Measurements from ENCODE around the gene SCNN1A. TPM values are rescaled to one million over a fixed set of nuclear protein-coding genes. Genes with fewer than 3 reads are reported as not detected.

The SCNN1A gene
- total RNA-seq, 2 experiments from 2014 or later: 1.1 to 2.0 TPM

GRCh38 chr12:6374028-6374785 lies 1.2 kb downstream of the SCNN1A start:
- H3K27me3 Mint-ChIP-seq: no peaks in the 10 kb centered on the region
- Histone ChIP-seq H3K4me1 (ENCODE audit: insufficient read depth, low read length) (peaks cover 52% of the 10 kb centered on the region), H3K4me3 (ENCODE audit: low read length) (no peak overlapping the region), H3K36me3 (ENCODE audit: insufficient read depth, low read length) (no peaks in the 10 kb centered on the region), H3K9me3 (ENCODE audit: control insufficient read depth in 1 of 2, insufficient read depth in 1 of 2, low read length in 2 of 2) (no peaks in the 10 kb centered on the region), H3K27ac (ENCODE audit: low read depth in 1 of 2, low read length in 2 of 2) (no peak overlapping the region), H3K27me3 (ENCODE audit: control insufficient read depth in 1 of 2, insufficient read depth in 2 of 2, low read length in 2 of 2) (no peaks in the 10 kb centered on the region)
- no peak for TF ChIP-seq CTCF (IDR thresholded peaks at IDR 0.05)
- H3K4me3 Mint-ChIP-seq: no peak overlapping the region
- ATAC-seq (ENCODE audit: poor library complexity) (no peak), DNase-seq (no peak)
- H3K4me1 Mint-ChIP-seq (ENCODE audit: low read depth): peaks cover 35% of the 10 kb centered on the region
- H3K36me3 Mint-ChIP-seq (ENCODE audit: low read depth): no peaks in the 10 kb centered on the region
- POLR2A ChIA-PET: interaction anchor here (0.8 kb wide), 1 partner anchor 37 kb away, joined by 3 read pairs; no protein-coding TSS in a partner anchor
- CTCF ChIA-PET: interaction anchor here (0.5 kb wide), 1 partner anchor 15 kb away, joined by 5 read pairs; no protein-coding TSS in a partner anchor
- H3K27ac Mint-ChIP-seq: no peak overlapping the region
- H3K9me3 Mint-ChIP-seq: no peaks in the 10 kb centered on the region
- intact Hi-C loops (cut with DNase I, micrococcal nuclease): no loop called here

DNA sequence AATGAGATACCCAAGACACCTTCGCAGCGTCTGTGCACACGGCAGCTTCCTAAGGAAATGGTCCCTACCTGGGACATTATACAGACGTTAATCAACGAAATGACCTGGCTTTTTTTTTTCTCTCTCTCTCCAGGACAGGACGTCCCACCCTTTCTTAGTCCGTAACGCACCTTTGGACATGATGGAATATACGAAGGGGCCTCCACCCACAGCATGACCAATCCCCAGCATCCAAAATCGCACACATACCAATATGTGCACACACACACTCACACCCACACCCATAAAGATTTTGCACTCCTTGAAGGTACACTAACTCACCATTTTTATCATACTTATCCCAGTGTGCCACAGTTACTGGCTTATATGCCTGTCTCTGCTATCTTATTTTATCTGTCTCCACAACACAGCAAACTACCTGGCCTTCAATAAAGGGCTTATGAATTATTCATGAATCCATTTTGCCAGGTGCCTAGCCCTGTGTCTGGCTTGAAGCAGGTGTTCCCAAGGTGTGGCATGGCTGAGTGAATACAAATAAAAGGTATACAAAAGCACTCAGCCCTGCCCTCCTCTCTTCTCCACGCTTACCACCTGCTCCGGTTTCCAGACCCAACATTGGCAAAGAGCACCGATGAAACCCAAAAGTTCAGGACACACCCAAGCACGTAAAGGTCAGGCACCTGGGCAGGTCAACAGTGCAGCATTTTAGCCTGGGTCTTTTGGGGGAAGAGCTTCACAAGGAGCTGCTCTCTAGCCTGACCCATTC lies 2.2 kb downstream of the SCNN1A start:
- H3K27ac Mint-ChIP-seq: peak overlapping the region; percentile 29
- H3K4me1 Mint-ChIP-seq (ENCODE audit: low read depth): peaks cover 35% of the 10 kb centered on the region
- no peak overlapping the region for H3K4me3 Mint-ChIP-seq
- Histone ChIP-seq H3K27me3 (ENCODE audit: control insufficient read depth in 1 of 2, insufficient read depth in 2 of 2, low read length in 2 of 2) (no peaks in the 10 kb centered on the region), H3K36me3 (ENCODE audit: insufficient read depth, low read length) (no peaks in the 10 kb centered on the region), H3K4me3 (ENCODE audit: low read length) (no peak overlapping the region), H3K27ac (ENCODE audit: low read depth in 1 of 2, low read length in 2 of 2) (no peak overlapping the region), H3K4me1 (ENCODE audit: insufficient read depth, low read length) (peaks cover 55% of the 10 kb centered on the region), H3K9me3 (ENCODE audit: control insufficient read depth in 1 of 2, insufficient read depth in 1 of 2, low read length in 2 of 2) (no peaks in the 10 kb centered on the region)
- no peaks in the 10 kb centered on the region for H3K27me3 Mint-ChIP-seq
- DNase-seq (no peak), ATAC-seq (ENCODE audit: poor library complexity) (no peak)
- ChIA-PET CTCF (no interaction called here), POLR2A (interaction anchor here (1.4 kb wide), 1 partner anchor 9 kb away, joined by 3 read pairs; no protein-coding TSS in a partner anchor)
- intact Hi-C loops (cut with DNase I, micrococcal nuclease): no loop called here
- no peaks in the 10 kb centered on the region for H3K9me3 Mint-ChIP-seq
- no peak for TF ChIP-seq CTCF (IDR thresholded peaks at IDR 0.05)
- H3K36me3 Mint-ChIP-seq (ENCODE audit: low read depth): no peaks in the 10 kb centered on the region

DNA sequence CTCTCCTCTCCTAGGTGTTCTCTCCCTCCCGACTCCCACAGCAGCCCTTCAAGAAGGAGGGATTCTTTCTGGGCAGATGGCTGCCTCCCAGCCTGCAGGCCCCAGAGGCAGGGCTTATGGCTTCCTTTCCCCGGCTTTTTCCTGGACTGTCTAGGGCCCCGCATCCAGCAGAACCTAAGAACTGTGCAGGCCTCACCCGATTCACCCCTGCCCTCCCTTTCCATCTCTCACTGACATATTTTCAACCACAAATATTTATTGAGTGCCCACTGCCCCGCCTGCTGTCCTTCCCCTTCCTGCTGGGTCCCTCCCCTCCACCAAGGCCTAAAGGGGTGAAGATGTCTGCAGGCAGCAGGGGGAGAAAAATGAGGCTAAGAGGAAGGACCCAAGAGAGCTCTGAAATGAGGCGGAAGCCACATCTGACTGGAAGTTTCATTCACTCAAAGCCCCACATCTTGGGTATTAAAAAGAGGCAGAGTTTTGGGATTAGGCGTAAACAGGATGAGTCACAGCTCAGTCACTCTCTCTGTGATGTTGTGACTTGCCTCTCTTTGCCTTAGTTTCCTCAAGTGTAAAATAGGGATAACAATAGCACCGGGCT lies 2.9 kb downstream of the SCNN1A start:
- Histone ChIP-seq H3K9me3 (ENCODE audit: control insufficient read depth in 1 of 2, insufficient read depth in 1 of 2, low read length in 2 of 2) (no peaks in the 10 kb centered on the region), H3K36me3 (ENCODE audit: insufficient read depth, low read length) (no peaks in the 10 kb centered on the region), H3K27me3 (ENCODE audit: control insufficient read depth in 1 of 2, insufficient read depth in 2 of 2, low read length in 2 of 2) (no peaks in the 10 kb centered on the region), H3K4me3 (ENCODE audit: low read length) (no peak overlapping the region), H3K27ac (ENCODE audit: low read depth in 1 of 2, low read length in 2 of 2) (no peak overlapping the region), H3K4me1 (ENCODE audit: insufficient read depth, low read length) (peaks cover 57% of the 10 kb centered on the region)
- no peak for TF ChIP-seq CTCF (IDR thresholded peaks at IDR 0.05)
- Mint-ChIP-seq H3K36me3 (ENCODE audit: low read depth) (no peaks in the 10 kb centered on the region), H3K4me3 (no peak overlapping the region), H3K9me3 (no peaks in the 10 kb centered on the region), H3K27ac (peak overlapping the region; percentile 29), H3K27me3 (no peaks in the 10 kb centered on the region), H3K4me1 (ENCODE audit: low read depth) (peaks cover 37% of the 10 kb centered on the region)
- intact Hi-C loops (cut with DNase I, micrococcal nuclease): no loop called here
- ChIA-PET POLR2A (interaction anchor here (1.4 kb wide), 1 partner anchor 9 kb away, joined by 3 read pairs; no protein-coding TSS in a partner anchor), CTCF (no interaction called here)
- peak; percentile 16 for ATAC-seq (ENCODE audit: poor library complexity)
- peak in 2 of 14 experiments; percentile 39 to 51 for DNase-seq
